ENCODE measurements around the gene CHD9.

DNA sequence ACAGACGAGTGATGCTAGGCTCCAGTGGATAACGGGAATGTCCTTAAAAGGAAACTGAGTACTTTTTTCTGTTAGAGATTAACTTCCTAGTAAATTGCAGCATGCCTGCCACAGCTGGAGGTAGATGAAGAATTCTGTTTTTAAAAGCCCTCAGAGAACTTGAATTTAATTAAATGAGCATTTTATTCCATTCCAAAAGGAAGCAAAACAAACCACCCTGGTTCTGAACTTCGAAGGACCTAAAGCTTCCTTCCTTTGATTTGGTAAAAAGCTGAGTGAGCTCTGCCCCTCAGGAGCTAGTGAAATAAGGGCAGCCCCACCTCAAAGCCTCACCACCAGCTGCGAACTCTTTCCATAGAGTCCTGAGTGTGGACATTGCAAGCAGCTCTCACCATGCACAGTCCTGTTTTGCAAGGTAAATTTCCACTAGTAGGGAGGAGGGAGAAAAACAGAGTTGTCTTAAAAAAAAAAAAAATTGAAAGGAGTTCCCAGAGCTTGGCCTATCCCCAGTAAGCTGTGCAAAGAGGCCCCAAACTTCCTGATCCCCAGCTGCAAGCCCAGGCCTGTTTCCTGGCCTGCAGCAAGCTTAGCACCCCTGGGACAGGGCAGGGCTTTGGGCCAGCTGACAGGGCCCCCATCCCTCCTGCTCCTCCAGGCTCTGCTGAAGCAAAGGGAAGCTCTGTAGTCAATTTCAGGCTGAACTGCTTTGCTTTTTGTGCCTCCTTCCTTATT lies 13.3 kb upstream of the CHD9 start:
- TF ChIP-seq EZH2 (IDR thresholded peaks at IDR 0.05; ENCODE audit: borderline replicate concordance, low read length), result no peak
- TF ChIP-seq, protein P1, sequence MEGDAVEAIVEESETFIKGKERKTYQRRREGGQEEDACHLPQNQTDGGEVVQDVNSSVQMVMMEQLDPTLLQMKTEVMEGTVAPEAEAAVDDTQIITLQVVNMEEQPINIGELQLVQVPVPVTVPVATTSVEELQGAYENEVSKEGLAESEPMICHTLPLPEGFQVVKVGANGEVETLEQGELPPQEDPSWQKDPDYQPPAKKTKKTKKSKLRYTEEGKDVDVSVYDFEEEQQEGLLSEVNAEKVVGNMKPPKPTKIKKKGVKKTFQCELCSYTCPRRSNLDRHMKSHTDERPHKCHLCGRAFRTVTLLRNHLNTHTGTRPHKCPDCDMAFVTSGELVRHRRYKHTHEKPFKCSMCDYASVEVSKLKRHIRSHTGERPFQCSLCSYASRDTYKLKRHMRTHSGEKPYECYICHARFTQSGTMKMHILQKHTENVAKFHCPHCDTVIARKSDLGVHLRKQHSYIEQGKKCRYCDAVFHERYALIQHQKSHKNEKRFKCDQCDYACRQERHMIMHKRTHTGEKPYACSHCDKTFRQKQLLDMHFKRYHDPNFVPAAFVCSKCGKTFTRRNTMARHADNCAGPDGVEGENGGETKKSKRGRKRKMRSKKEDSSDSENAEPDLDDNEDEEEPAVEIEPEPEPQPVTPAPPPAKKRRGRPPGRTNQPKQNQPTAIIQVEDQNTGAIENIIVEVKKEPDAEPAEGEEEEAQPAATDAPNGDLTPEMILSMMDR (IDR thresholded peaks at IDR 0.05; ENCODE audit: low read length), result no peak

Measured in OCI-LY1 (cell line).